Measurements from ENCODE around the gene RPUSD2.

The RPUSD2 gene

GRCh38 chr15:40569129-40569953 lies at the start of gene RPUSD2:
Gene RPUSD2 (plus strand): TSS chr15:40569299. CDS start chr15:40569338, 39 bp downstream.
- peak; percentile 85 for DNase-seq

GRCh38 chr15:40523611-40524010 lies 45.5 kb upstream of the RPUSD2 start:
- no peak for DNase-seq

- DNase-seq, result no peak
These were observed 43.2 kb upstream of the RPUSD2 start for GRCh38 chr15:40525855-40526254.

GRCh38 chr15:40528801-40529200 lies 40.3 kb upstream of the RPUSD2 start:
- DNase-seq, result no peak

GRCh38 chr15:40533763-40534364 lies 35.2 kb upstream of the RPUSD2 start:
- no peak for DNase-seq

- DNase-seq, result peak; percentile 48
These were observed 34.7 kb upstream of the RPUSD2 start for GRCh38 chr15:40534371-40534770.

- DNase-seq, result no peak
These were observed 32.6 kb upstream of the RPUSD2 start for GRCh38 chr15:40536501-40536900.

- DNase-seq, result peak; percentile 53
These were observed 30.1 kb upstream of the RPUSD2 start for GRCh38 chr15:40538976-40539375.

- DNase-seq, result no peak
These were observed 26.0 kb upstream of the RPUSD2 start for GRCh38 chr15:40543082-40543481.

GRCh38 chr15:40543631-40544294 lies 25.3 kb upstream of the RPUSD2 start:
- peak; percentile 98 for DNase-seq

- no peak for DNase-seq
These were observed 23.6 kb upstream of the RPUSD2 start for GRCh38 chr15:40545457-40545856.

GRCh38 chr15:40548610-40549009 lies 20.5 kb upstream of the RPUSD2 start:
- no peak for DNase-seq

GRCh38 chr15:40549894-40550293 lies 19.2 kb upstream of the RPUSD2 start:
- no peak for DNase-seq

- peak; percentile 94 for DNase-seq
These were observed 18.6 kb upstream of the RPUSD2 start for GRCh38 chr15:40550341-40551037.

GRCh38 chr15:40554161-40554525 lies 15.0 kb upstream of the RPUSD2 start:
- no peak for DNase-seq

GRCh38 chr15:40555876-40556275 lies 13.2 kb upstream of the RPUSD2 start:
- DNase-seq, result no peak

- no peak for DNase-seq
These were observed 10.0 kb upstream of the RPUSD2 start for GRCh38 chr15:40558952-40559742.

GRCh38 chr15:40562691-40563090 lies 6.4 kb upstream of the RPUSD2 start:
- DNase-seq, result no peak

GRCh38 chr15:40563426-40563825 lies 5.7 kb upstream of the RPUSD2 start:
- no peak for DNase-seq

- peak; percentile 98 for DNase-seq
These were observed 4.3 kb upstream of the RPUSD2 start, which contains the start of gene CCDC32 for GRCh38 chr15:40564591-40565332. Gene CCDC32 (minus strand): TSS chr15:40565042. CDS start chr15:40563015, 2,027 bp downstream.

All from MV-4-11 (cell line).